C1 segment of cervical spinal cord (tissue), 14 donors: ENCODE results near the gene PTPRD.
A peak's percentile ranks its signal among the peaks of the same experiment; 100 is the strongest.

Source experiments
- DNase-seq, 14 donors: peaks; one replicate each; lab custom pipeline; 2025; lab: John Stamatoyannopoulos, UW

Gene PTPRD

DNA sequence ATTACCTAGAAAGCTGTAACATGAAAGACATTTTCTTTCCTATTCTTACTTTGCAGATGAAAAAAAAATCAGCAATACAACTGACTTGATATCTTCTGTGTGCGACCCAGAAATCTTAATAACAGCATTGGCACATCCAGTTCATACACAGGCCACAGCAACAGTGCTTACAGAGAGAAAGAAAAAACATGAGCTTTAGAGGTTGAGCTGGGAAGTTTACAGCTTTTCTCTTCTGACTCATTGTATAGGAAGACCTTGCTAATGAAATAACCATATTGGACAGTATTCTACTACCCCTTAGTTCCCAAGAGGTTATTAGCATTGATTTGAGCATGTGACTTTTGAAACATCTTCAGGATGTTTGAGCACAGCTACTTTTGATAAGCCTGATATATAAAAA lies 1779.8 kb downstream of the PTPRD start:
- DNase-seq, result no peak

DNA sequence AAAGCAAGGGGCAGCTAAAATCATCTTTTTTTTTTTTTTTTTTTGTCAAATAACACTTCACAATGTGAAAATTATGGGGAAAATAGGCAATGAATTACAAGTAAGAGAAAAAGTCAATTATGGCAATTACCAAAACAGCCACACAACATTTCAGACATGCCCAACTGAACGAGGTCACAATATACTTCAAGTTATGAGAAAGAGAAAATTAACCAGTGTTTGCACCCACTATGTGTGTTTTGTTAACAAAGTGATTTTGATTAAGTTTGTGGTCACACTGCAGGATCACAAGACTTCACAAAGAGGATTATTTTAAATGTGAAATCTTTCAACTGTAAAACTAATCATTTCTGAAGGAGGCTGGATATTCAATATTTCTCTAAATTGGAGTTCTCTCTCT lies 1780.4 kb downstream of the PTPRD start:
- DNase-seq, result no peak

DNA sequence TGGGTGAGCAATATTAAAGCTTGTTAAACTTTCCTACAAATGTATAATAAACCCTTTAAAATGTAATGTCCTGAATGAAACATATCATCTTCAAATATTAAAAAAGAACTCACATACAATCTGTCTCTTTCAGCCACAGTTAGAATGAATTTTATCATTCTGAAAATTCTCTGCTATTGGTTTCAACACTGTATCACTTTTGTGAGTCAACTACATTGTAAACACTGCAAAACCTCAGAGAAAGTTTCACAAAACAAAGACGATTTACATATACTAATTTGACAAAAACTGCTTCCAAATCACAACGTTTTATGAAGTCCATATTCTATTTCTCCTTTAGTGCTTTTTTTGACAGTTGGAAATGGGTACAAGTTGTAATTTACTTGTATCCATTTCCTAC lies 1781.2 kb downstream of the PTPRD start:
- no peak for DNase-seq

DNA sequence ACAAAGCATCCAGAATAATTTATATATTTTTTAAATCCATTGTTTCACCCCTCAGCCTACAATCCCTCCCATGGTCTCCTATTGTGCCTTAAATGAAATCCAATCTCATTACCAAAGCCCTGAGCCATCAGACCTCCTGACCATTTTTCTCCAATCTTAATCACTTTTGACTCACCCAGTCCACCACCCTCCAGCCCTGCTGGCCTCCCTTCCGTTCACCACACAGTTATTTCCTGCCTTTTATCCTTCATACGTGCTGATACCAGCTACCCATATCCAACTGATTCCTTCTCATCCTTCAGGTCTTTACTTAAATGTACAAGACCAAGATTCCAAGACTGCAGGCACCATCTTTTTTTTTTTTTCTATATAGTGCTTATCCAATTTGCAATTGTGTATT lies 1786.5 kb downstream of the PTPRD start:
- DNase-seq, result no peak

DNA sequence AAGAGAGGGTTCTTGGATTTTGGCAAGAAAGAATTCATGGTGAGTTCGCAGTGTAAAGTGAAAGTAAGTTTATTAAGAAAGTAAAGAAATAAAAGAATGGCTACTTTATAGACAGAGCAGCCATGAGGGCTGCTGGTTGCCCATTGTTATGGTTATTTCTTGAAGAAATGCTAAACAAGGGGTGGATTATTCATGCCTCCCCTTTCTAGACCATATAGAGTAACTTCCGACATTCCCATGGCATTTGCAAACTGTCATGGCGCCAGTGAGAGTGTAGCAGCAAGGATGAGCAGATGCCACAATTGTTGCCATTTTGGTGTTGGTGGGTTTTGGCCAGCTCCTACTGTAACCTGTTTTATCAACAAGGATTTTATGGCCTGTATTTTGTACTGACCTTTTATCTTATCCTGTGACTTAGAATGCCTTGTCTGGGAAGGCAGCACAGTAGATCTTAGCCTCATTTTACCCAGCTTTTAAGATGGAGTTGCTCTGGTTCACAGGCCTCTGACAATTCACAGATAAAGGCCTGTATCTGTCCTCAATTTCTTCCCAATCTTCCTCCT lies 1787.1 kb downstream of the PTPRD start:
- no peak for DNase-seq

DNA sequence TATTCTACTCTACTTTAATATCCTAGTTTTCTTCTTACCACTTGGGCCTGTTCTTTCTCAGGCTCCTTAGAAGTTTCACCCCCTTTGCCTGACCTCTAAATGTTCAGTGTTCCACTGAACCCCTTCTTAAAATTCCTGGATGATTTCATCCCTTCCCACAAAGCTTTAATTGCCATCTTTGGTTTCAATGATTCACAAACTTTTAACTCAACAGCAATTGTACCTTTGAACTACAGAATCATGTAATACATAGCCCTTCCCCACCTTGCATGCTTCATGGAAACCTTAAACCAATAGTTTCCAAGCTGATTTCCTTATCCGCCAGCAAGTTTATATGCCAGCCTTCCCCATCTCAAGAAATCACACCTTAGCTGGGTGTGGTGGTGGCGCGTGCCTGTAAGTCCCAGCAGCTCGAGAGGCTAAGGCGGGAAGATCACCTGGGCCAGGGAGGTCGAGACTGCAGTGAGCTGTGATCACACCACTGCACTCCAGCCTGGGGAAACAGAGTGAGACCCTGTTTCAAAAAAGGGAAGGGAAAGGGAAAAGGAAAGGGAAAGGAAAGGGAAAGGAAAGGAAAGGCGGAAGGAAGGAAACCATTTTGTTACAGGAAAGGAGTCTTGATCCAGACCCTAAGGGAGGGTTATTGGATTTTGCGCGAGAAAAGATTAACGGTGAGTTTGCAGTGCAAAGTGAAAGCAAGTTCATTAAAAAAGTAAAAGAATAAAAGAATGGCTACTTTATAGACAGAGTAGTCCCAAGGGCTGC lies 1789.5 kb downstream of the PTPRD start:
- DNase-seq, result no peak

DNA sequence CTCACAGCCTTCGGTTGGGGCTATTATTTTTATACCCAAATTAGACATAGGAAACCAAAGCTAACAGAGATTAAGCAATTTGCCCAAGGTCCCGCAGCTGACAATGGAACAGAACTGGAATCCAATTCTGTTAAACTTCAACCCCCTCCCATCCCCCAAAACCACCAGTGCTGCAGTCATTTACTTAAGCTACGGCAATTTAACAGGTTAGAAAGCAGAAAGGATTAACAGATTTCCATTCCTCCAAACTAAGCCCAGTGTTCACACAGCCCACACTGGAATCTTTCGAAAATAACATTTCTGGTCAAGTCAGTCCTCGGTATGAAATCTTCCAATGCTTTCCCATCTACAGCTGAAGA lies 1790.2 kb downstream of the PTPRD start:
- DNase-seq, result no peak

DNA sequence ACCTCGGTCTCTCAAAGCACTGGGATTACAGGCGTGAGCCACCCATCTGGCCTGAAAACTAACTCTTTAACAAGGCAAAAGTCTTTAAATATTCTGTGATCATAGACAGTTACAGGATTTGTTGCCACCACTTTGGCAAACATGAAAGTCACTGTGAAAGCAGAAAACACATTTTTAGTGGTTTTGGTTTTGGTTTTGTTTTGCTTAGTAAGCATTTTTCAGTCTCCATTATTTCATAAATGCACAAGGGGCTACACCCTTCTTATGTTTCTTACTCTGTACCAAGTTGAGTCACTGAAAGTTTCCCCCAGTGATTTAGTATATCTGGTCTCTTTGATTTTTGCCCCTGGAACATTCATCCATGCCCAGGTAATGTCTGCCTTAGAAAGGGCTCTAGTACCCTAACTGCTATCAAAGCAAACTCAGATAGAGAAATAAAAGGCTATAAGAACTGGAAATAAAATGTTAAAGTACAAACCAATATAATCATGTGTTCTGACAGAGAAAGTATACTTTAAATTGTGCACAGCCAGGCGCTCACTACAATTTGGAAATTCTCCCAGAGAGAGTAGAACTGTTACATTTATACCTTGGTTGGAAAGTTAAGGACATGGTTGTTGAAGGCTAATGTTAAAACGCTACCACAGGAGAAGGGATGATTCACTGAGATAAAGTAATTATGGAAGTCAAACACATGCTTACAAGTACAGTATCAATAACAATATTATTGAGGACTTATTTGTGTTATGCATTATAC lies 1790.7 kb downstream of the PTPRD start:
- no peak for DNase-seq

DNA sequence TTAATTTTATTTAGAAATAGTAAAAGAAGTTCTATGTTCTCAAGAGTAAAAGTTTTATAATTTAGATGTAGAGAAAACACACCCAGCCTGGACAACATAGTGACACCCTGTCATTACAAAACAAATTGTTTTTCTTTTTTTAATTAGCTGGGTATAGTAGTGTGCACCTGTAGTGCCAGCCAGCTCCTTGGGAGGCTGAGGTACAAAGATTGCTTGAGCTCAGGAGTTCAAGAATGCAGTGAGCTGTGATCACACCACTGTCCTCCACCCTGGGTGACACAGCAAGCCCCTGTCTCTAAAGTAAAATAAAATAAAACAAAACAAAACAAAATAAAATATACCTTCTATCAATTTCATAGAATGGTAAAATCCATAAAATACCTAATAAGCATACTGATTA lies 1795.5 kb downstream of the PTPRD start:
- DNase-seq, result no peak

DNA sequence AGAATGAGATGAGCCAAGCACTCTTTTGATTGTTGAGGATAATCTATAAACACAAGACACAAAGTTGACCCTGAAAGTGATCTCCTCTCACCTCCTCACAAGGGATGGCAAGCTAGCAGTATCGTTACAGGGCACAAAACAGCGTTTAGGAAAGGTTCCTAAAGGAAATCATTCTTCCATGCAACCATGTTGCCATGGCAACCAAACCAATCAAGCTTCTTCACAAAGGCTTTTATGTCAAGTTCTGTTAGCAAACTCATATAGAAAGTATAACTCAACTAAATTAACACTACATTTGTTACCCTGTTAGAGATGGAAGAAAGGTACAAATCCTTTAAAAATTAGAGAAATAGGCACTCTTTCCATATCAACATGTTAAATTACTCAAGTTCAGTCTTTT lies 1796.4 kb downstream of the PTPRD start:
- peak in 1 of 14 donors; percentile 12 for DNase-seq

DNA sequence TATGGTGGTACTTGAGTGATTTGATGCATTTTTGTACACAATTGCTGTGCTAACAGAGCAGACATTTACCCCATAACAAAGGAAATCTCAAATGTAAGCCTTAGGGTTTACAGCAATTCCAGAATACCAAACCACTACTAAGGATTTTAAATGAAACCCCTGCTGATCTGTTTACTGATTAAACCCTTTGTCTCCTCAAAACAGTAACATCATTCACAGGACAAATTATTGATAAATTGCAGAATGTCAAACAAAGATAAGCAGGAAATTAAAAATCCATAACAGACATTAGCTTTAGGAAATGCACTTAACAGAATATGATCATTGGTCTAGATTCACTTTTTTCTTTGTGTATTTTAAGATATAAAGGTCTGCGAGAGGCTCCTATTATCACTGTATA lies 1796.9 kb downstream of the PTPRD start:
- DNase-seq, result no peak

DNA sequence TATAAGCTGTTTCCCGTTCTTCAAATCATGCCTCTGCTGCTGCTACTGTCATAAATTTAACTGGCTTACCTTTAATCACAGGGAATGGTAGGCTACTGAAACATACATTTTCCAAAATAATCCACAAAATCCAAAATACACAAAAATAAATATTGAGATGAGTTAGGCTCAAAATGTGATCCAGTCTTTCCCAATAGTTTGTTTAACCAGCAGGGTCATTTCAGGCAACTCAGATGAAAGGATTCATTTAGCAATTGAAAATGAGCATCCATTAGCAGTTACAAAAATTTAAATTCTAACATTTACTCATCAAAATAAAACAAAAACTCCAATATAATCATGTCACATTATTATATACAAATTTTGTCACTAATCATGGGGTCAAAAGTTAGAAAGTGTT lies 1797.6 kb downstream of the PTPRD start:
- DNase-seq, result no peak

DNA sequence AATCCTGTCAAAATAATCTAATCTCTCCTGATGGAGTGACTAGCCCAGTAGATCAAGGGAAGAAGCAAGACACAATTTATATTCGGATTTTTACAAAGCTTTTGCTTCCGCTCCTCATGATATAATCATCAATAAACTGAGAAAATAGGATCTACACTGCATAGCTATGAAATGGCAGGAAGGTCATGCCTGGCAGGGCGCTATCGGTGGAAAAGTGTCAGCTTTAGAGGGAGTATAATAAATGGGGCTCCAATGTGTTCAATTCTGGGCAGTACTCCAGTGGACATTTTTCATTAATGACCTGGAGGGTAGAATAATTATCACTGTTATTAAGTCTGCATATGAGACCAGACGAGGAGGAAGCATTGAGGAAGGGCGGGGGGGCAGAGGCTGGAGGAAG lies 1799.9 kb downstream of the PTPRD start:
- DNase-seq, result no peak

DNA sequence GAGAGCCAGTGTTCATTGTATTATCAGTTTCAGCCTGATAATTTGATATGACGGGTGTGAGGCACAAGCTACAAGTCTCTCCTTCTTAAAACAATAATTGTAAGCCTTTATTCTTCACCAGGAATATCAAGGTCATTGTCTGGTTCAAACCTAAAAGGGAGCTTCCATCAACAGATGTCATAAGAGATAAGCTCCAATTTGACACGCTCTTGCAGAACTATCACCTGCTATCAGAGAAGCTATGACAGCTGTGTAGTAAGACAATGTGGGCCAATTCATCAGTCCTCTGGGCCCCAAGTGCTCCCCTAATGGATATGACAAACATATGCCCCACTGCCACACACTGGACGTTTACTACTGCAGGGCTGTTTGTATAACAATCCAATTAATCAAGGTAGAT lies 1803.1 kb downstream of the PTPRD start:
- DNase-seq, result no peak

DNA sequence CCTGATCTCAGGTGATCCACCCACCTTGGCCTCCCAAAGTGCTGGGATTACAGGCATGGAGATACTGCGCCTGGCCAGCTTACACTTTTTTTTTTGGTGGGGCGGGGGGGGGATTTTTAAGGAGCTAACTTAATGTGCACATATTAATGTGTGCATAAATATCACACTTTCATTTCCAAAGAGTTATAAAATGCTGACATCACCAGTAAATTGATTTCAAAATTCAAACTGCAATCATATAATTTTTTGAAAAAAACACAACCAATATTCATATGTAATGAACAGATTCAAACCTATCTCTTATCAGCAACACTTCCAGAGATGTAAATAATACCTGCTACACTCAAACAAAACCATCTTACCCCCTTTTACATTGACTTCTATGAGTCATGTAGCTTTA lies 1806.7 kb downstream of the PTPRD start:
- no peak for DNase-seq

DNA sequence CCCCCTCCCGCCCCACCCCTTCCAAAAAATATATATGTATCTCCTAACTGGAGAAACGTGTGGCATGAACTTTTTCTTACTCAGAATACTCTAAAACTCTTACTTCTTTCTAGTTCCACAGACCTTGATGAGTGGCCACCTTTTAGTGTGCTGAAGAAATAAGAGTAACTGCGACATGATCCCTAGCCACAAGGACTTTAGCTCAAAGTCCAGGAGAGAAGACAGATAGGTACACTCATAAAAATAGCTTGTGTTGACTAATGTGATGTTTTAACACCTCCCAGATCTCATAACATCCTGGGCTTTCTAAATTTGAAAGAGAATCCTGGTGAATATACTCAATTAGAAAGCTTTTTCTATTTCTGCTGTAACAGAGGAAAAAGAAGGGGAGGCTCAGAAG lies 1808.2 kb downstream of the PTPRD start:
- DNase-seq, result no peak

DNA sequence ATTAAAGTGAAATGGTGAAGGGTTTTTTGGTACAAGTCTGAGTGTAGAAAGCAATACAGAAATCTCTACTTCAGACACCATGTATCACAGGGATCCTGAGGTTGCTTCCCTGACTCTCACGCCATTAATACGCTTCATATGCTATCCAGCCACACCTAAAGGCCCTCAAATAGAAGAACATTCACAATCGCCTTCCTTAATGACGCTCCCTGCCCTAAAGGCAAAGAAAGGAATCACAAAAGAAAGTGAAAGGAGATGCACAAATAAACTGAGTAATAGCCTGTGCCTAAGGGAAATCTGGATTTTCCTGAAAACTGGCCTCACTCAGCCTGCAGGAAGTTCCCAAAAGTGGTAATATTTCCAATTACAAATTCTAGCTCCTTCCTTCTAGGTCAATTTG lies 1810.6 kb downstream of the PTPRD start:
- DNase-seq, result no peak

DNA sequence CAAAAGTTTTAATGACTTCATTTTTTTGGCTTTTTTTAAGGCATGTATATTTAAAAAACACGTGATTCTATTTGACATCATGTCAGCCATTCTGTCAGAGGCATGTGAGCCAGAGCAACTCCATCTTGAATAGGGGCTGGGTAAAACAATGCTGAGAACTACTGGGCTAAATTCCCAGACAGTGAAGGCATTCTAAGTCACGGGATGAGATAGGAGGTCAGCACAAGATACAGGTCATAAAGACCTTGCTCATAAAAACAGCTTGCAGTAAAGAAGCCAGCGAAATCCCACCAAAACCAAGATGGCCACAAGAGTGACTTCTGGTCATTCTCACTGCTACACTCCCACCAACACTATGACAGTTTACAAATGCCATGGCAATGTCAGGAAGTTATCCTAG lies 1812.6 kb downstream of the PTPRD start:
- no peak for DNase-seq

DNA sequence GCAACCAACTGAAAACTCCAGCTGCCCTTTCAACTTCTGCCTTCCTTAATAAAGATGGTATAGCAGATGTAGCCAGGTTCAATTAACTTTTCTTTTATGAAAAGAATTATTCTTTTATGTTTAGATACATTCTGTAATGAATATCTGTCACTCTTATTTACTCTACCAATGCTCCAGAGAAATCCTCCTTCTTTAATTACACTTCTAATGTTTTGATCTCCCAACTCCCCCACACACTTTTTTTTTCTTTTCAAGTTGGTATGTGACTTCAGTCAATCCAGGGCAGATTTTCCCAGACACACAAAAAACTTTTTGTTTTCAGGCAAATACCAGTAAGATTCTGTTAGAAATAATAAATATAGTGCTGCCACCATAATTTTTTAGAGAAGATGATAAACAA lies 1813.2 kb downstream of the PTPRD start:
- DNase-seq, result no peak

DNA sequence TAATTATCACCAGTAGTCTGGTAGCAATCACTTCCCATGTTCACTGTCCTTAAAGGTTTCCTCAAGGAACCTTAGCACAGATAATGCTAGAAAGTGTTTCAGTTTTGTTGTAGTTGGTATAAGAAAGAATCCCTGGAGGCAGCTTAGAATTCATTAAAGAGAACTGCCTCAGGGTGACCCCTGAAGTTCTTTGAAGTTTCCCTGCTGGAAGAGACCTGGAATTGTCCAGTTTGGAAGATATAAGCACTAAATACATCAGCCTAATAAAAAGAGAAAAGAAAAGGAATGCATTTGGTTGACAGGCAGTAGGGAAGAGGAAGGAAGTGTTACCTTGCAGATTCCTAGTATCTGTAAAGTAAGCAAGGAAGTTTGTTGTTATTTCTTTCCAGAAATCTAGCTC lies 1813.6 kb downstream of the PTPRD start:
- DNase-seq, result peak in 1 of 14 donors; percentile 6

DNA sequence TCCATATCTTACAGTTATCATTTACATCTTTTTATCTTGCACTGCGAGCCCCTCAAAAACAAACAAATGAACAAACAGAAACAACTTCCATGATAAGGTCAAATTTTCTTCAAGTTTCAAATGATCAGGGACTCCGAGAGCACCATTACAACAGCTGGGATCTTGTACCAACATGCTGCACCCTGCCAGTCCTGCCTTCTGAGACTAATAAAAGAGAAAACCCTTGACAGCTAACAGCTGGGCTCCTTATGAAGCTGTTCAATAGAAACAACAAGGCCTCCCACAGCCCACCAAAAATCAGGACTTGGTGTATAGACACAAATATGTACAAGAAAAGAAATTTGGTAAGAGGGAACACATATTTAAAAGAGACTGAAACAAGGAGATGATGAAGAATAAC lies 1828.0 kb downstream of the PTPRD start:
- DNase-seq, result peak in 1 of 14 donors; percentile 36

DNA sequence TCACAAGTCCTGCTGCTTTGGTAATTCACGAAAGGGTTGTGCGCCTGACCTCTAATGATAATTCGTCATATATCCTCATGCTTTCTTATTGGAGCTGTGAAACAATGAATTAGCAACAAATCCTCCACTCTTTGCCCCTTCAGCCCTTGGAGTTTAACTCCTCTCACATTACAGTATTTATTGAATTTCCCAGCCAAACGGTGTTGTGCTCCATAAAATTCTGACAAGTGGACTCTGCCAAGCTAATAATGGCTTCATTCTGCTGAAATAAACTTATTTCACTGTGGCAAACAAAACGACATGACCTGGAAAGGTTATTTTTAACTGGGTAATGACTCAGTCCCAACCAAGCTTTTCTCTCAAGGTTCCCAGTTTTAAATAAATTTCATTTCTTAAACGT lies 1828.9 kb downstream of the PTPRD start:
- DNase-seq, result peak in 1 of 14 donors; percentile 44

DNA sequence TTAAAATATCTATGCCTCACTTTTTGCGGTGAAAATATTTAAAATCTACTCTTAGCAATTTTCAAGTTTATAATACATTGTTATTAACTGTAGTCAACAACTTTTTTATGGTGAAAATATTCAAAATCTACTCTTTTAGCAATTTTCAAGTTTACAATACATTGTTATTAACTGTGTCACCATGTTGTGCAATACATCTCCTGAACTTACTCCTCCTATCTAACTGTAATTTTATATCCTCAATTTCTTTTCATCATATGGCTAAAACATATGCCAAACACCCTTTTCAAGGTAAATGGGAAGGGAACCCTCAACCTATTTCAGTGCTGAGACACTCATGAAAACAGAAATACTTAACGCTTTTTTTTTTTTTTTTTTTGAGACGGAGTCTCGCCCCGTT lies 1830.6 kb downstream of the PTPRD start:
- DNase-seq, result no peak
